Measurements from ENCODE around the gene NCKAP5.

DNA sequence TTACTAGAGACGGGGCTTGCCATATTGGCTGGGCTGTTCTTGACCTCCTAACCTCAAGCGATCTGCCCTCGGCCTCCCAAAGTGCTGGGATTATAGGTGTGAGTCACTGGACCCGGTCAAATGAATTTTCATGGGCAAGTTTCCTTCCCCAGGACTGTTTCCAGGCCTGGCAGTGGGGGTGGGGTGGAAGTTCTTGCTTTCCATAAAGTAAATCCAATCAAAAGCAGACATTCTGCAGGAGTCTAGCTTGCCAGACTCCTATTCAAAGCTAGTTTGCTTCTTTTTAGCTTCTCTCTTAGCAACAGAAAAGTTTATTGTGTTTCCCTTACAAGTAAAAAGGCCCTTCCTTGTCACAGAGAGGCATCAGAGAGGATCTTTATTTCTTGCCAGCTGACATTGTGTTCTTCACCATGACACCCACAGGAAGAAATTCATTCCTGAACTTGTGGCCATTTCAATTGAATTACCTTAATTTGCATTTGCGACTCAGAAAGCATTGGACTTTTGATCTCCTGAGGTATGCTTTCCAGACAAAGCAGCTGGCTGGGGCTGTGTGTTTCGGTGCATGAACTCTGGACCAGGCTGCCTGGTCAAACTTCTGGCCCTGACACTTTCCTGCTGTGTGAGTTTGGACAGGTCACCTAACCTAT lies 936.1 kb downstream of the NCKAP5 start:
- TF ChIP-seq, protein P1, sequence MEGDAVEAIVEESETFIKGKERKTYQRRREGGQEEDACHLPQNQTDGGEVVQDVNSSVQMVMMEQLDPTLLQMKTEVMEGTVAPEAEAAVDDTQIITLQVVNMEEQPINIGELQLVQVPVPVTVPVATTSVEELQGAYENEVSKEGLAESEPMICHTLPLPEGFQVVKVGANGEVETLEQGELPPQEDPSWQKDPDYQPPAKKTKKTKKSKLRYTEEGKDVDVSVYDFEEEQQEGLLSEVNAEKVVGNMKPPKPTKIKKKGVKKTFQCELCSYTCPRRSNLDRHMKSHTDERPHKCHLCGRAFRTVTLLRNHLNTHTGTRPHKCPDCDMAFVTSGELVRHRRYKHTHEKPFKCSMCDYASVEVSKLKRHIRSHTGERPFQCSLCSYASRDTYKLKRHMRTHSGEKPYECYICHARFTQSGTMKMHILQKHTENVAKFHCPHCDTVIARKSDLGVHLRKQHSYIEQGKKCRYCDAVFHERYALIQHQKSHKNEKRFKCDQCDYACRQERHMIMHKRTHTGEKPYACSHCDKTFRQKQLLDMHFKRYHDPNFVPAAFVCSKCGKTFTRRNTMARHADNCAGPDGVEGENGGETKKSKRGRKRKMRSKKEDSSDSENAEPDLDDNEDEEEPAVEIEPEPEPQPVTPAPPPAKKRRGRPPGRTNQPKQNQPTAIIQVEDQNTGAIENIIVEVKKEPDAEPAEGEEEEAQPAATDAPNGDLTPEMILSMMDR (IDR thresholded peaks at IDR 0.05): no peak
- TF ChIP-seq EZH2 (IDR thresholded peaks at IDR 0.05; ENCODE audit: borderline replicate concordance, insufficient read depth, low read depth, low read length, poor library complexity, severe bottlenecking): no peak
